Pancreas (tissue), 8 donors: ENCODE results near the gene ZNF836. TPM values are rescaled to one million over a fixed set of nuclear protein-coding genes. Genes with fewer than 3 reads are reported as not detected.

ENCODE experiments used
- polyA plus RNA-seq, 2 donors: library from polyadenylated mRNA; stranded (reverse); fragments of 200-250 nt; gene quantifications; one replicate each; pipeline ENCODE4 v1.2.3, GENCODE V29; 2013
- total RNA-seq, 6 donors: library from RNA; stranded (reverse); fragmentation: NEBNext Ultra II Directional in 4 of 6; extraction: Animal tissue kit (Norgen Biotek cat#: 25700) in 4 of 6; gene quantifications; one replicate each; pipeline versions ENCODE4 v1.2.1 to v1.2.4, GENCODE V29; 2021 to 2023
- donor health status: healthy with polysubstance abuse.
- donor health status: DM: no; HTN: no; CAD: no; lungs with moderate emphysema.
- donor health status: DM: no; HTN: no; CAD: no.
- donor health status: Bipolar disorder and iron deficiency.
- donor health status: DM: yes; HTN: yes; CAD: no.
- donor health status: DM: no; HTN: no; CAD: no.
- donor health status: DM: no; HTN: no; CAD: no.
- donor health status: DM: yes; HTN: yes; CAD: no.

Gene ZNF836
- total and polyA plus RNA-seq, 8 donors = 2.0 to 9.2 (median 6.8) TPM

Other genes with a start within 250 kb of the ZNF836 start
- gene ZNF613, start 244.1 kb downstream of the ZNF836 start, total RNA-seq = 1 to 10 TPM in 4 of 6 donors, under 1 TPM in 2; 0.83 to 3.0 (median 1.8) TPM
- gene ZNF613, start 244.1 kb downstream of the ZNF836 start, polyA plus RNA-seq = 1 to 10 TPM; 1.0 to 3.4 TPM
- 1 to 10 TPM; 3.9 to 7.6 (median 4.7) TPM for gene ZNF350, start 184.8 kb downstream of the ZNF836 start, total RNA-seq
- gene ZNF350, start 184.8 kb downstream of the ZNF836 start, polyA plus RNA-seq = 1 to 10 TPM; 3.7 to 8.1 TPM
- 1 to 10 TPM; 3.2 to 8.4 (median 5.4) TPM for gene ZNF615, start 163.4 kb downstream of the ZNF836 start, total RNA-seq
- 1 to 10 TPM; 2.4 to 4.9 TPM for gene ZNF615, start 163.4 kb downstream of the ZNF836 start, polyA plus RNA-seq
- 1 to 10 TPM; 1.5 to 4.2 (median 2.1) TPM for gene ZNF614, start 143.2 kb downstream of the ZNF836 start, total RNA-seq
- gene ZNF614, start 143.2 kb downstream of the ZNF836 start, polyA plus RNA-seq = 1 to 10 TPM; 1.3 to 4.0 TPM
- gene ZNF432, start 122.8 kb downstream of the ZNF836 start, total RNA-seq = 10 to 100 TPM in 4 of 6 donors, 1 to 10 TPM in 2; 4.8 to 12.6 (median 11.0) TPM
- gene ZNF432, start 122.8 kb downstream of the ZNF836 start, polyA plus RNA-seq = 10 to 100 TPM; 13.9 to 26.0 TPM
- 10 to 100 TPM in 5 of 6 donors, 1 to 10 TPM in 1; 7.6 to 20.2 (median 11.7) TPM for gene ZNF841, start 75.9 kb downstream of the ZNF836 start, total RNA-seq
- 10 to 100 TPM; 15.3 to 18.3 TPM for gene ZNF841, start 75.9 kb downstream of the ZNF836 start, polyA plus RNA-seq
- gene ZNF616, start 31.7 kb downstream of the ZNF836 start, total RNA-seq = 1 to 10 TPM; 3.9 to 9.1 (median 5.5) TPM
- gene ZNF616, start 31.7 kb downstream of the ZNF836 start, polyA plus RNA-seq = 1 to 10 TPM; 2.4 TPM
- 100 to 1,000 TPM in 3 of 6 donors, 10 to 100 TPM in 3; 70.9 to 119 (median 99.1) TPM for gene PPP2R1A, start 18.4 kb upstream of the ZNF836 start, total RNA-seq
- 100 to 1,000 TPM in 1 of 2 donors, 10 to 100 TPM in 1; 89.1 to 108 TPM for gene PPP2R1A, start 18.4 kb upstream of the ZNF836 start, polyA plus RNA-seq
- 10 to 100 TPM in 1 of 6 donors, 1 to 10 TPM in 5; 4.9 to 12.5 (median 7.2) TPM for gene ZNF766, start 98.0 kb upstream of the ZNF836 start, total RNA-seq
- 1 to 10 TPM; 2.1 to 4.0 TPM for gene ZNF766, start 98.0 kb upstream of the ZNF836 start, polyA plus RNA-seq
- 1 to 10 TPM; 4.6 to 9.4 (median 5.2) TPM for gene ZNF480, start 125.5 kb upstream of the ZNF836 start, total RNA-seq
- gene ZNF480, start 125.5 kb upstream of the ZNF836 start, polyA plus RNA-seq = 1 to 10 TPM; 2.5 to 3.4 TPM
- gene ZNF610, start 164.6 kb upstream of the ZNF836 start, total RNA-seq = 1 to 10 TPM in 1 of 6 donors, under 1 TPM in 5; 0.44 to 3.0 (median 0.88) TPM
- 1 to 10 TPM in 1 of 2 donors, under 1 TPM in 1; 0.87 to 1.9 TPM for gene ZNF610, start 164.6 kb upstream of the ZNF836 start, polyA plus RNA-seq
- 10 to 100 TPM in 1 of 6 donors, 1 to 10 TPM in 5; 5.0 to 12.4 (median 7.7) TPM for gene ZNF880, start 198.3 kb upstream of the ZNF836 start, total RNA-seq
- 1 to 10 TPM; 6.6 to 9.8 TPM for gene ZNF880, start 198.3 kb upstream of the ZNF836 start, polyA plus RNA-seq
- gene ZNF528, start 226.2 kb upstream of the ZNF836 start, total RNA-seq = 10 to 100 TPM in 1 of 6 donors, 1 to 10 TPM in 5; 3.9 to 12.4 (median 6.9) TPM
- gene ZNF528, start 226.2 kb upstream of the ZNF836 start, polyA plus RNA-seq = 1 to 10 TPM; 6.3 to 7.3 TPM